H1 (cell line): ENCODE measurements around the gene ADCY1. TPM values are rescaled to one million over a fixed set of nuclear protein-coding genes. Genes with fewer than 3 reads are reported as not detected.
A peak's percentile ranks its signal among the peaks of the same experiment; 100 is the strongest.

Source experiments
- CTCF ChIA-PET: fragments of 300-600 bp; sonication (Branson Sonifier 250); formaldehyde crosslinking; loops from one replicate; lab custom pipeline; 2021; ENCODE audit not compliant: partially characterized antibody; lab: Charles Lee
- POLR2A ChIA-PET: fragments of 300-600 bp; sonication (Branson Sonifier 250); formaldehyde crosslinking; loops from one replicate; lab custom pipeline; 2021; ENCODE audit warnings: inconsistent platforms; ENCODE audit not compliant: partially characterized antibody; lab: Charles Lee
- DNase-seq, 2 experiments: peaks; one replicate each; pipeline versions ENCODE4 v3.0.0 to v3.0.0-alpha.2; 2010 to 2022; ENCODE audit warnings: low spot score in 2 of 2, low read depth in 1 of 2, mixed read lengths in 1 of 2
- FAIRE-seq: peaks from 2 replicates; lab custom pipeline; 2011; peaks lifted over from hg19 to GRCh38; lab: Jason Lieb, UNC
- H2AFZ ChIP-seq: 2 replicates; pipeline ENCODE4 v1.8.1; 2012; ENCODE audit warnings: low read length, inconsistent platforms
- H2AK5ac ChIP-seq: 2 replicates; pipeline ENCODE4 v1.6.1; 2013; ENCODE audit warnings: low read depth, low read length
- H2BK120ac ChIP-seq: replicated peaks from 2 replicates; pipeline ENCODE3; 2013; ENCODE audit warnings: low read depth, low read length, inconsistent platforms
- H2BK12ac ChIP-seq: 2 replicates; pipeline ENCODE4 v1.6.1; 2013; ENCODE audit warnings: low read depth, low read length
- H2BK15ac ChIP-seq: 2 replicates; pipeline ENCODE4 v1.6.1; 2013; ENCODE audit warnings: low read length
- H2BK20ac ChIP-seq: 2 replicates; pipeline ENCODE4 v1.6.1; 2013; ENCODE audit warnings: low read length
- H2BK5ac ChIP-seq: 2 replicates; pipeline ENCODE4 v1.6.1; 2013; ENCODE audit warnings: low read depth, low read length
- H3K14ac ChIP-seq: 2 replicates; pipeline ENCODE4 v1.6.1; 2013; ENCODE audit warnings: inconsistent platforms; ENCODE audit not compliant: insufficient read length
- H3K18ac ChIP-seq: 2 replicates; pipeline ENCODE4 v1.6.1; 2013; ENCODE audit warnings: low read length; ENCODE audit errors: extremely low read depth
- H3K23ac ChIP-seq: 2 replicates; pipeline ENCODE4 v1.6.1; 2013; ENCODE audit warnings: inconsistent platforms; ENCODE audit not compliant: insufficient read length
- H3K23me2 ChIP-seq: 2 replicates; pipeline ENCODE4 v1.6.1; 2013; ENCODE audit warnings: low read depth, low read length
- H3K27ac ChIP-seq: 2 replicates; pipeline ENCODE4 v1.6.1; 2011; ENCODE audit warnings: low read depth, low read length, inconsistent platforms
- H3K27me3 ChIP-seq, 4 experiments: replicated peaks in 1 of 4; 1 replicate in 1 of 4; 2 replicates in 3 of 4; pipeline versions ENCODE4 v1.6.1 to v1.8.1; 2011 to 2013; ENCODE audit warnings: low read length in 3 of 4, mild to moderate bottlenecking in 3 of 4, inconsistent platforms in 2 of 4, mixed read lengths in 2 of 4, moderate library complexity in 1 of 4; ENCODE audit not compliant: control insufficient read depth in 3 of 4, insufficient read depth in 3 of 4; ENCODE audit errors: extremely low read depth in 1 of 4
- H3K36me3 ChIP-seq, 4 experiments: 2 replicates each; pipeline versions ENCODE4 v1.6.1 to v1.8.1; 2011 to 2013; ENCODE audit warnings: mild to moderate bottlenecking in 4 of 4, low read length in 3 of 4, moderate library complexity in 2 of 4, control low read depth in 1 of 4, inconsistent platforms in 1 of 4; ENCODE audit not compliant: insufficient read depth in 4 of 4, control insufficient read depth in 2 of 4
- H3K4ac ChIP-seq: replicated peaks from 2 replicates; pipeline ENCODE3; 2013; ENCODE audit warnings: low read length, low read depth, mixed read lengths, inconsistent platforms; ENCODE audit not compliant: insufficient read length
- H3K4me1 ChIP-seq, 4 experiments: replicated peaks in 1 of 4; 1 replicate in 1 of 4; 2 replicates in 3 of 4; pipeline versions ENCODE4 v1.6.1 to v1.8.1; 2011 to 2013; ENCODE audit warnings: low read length in 3 of 4, inconsistent platforms in 2 of 4, mixed read lengths in 1 of 4; ENCODE audit not compliant: insufficient read depth in 4 of 4, control insufficient read depth in 3 of 4
- H3K4me2 ChIP-seq, 2 experiments: 2 replicates each; pipeline versions ENCODE4 v1.6.1 to v1.8.1; 2011 to 2013; ENCODE audit warnings: low read depth in 2 of 2, low read length in 2 of 2, control low read depth in 1 of 2, inconsistent platforms in 1 of 2, mild to moderate bottlenecking in 1 of 2; ENCODE audit not compliant: insufficient read depth in 1 of 2
- H3K4me3 ChIP-seq, 4 experiments: fragments of 200-600, 300-600 bp in 1 of 4; sonication (generic), shearing (Covaris generic), sonication (Bioruptor Twin) in 1 of 4; 2 replicates each; pipeline versions ENCODE4 v1.5.1 to v1.8.1; 2011 to 2016; ENCODE audit warnings: low read length in 4 of 4, low read depth in 3 of 4, control low read depth in 2 of 4, inconsistent platforms in 2 of 4, mild to moderate bottlenecking in 2 of 4, mixed read lengths in 1 of 4, moderate library complexity in 1 of 4; ENCODE audit not compliant: insufficient read depth in 2 of 4; ENCODE audit errors: extremely low read depth in 1 of 4
- H3K56ac ChIP-seq: replicated peaks from 2 replicates; pipeline ENCODE3; 2013; ENCODE audit warnings: low read depth, mild to moderate bottlenecking, mixed read lengths, low read length, inconsistent platforms; ENCODE audit not compliant: insufficient read length
- H3K79me1 ChIP-seq: 2 replicates; pipeline ENCODE4 v1.6.1; 2013; ENCODE audit warnings: low read depth, low read length, control low read depth
- H3K79me2 ChIP-seq, 2 experiments: 2 replicates each; pipeline versions ENCODE4 v1.6.1 to v1.8.1; 2012 to 2013; ENCODE audit warnings: low read length in 2 of 2, mild to moderate bottlenecking in 2 of 2, inconsistent platforms in 1 of 2; ENCODE audit not compliant: insufficient read depth in 2 of 2, control insufficient read depth in 1 of 2
- H3K9ac ChIP-seq, 4 experiments: replicated peaks in 1 of 4; 1 replicate in 1 of 4; 2 replicates in 3 of 4; pipeline versions ENCODE4 v1.6.1 to v1.8.1; 2011 to 2013; ENCODE audit warnings: low read depth in 3 of 4, low read length in 3 of 4, control low read depth in 2 of 4, mild to moderate bottlenecking in 2 of 4, moderate library complexity in 2 of 4, inconsistent platforms in 1 of 4; ENCODE audit errors: extremely low read depth in 1 of 4
- H3K9me3 ChIP-seq, 2 experiments: 2 replicates each; pipeline versions ENCODE4 v1.6.1 to v1.8.1; 2012 to 2013; ENCODE audit warnings: mild to moderate bottlenecking in 2 of 2, moderate library complexity in 2 of 2, control low read depth in 1 of 2, inconsistent platforms in 1 of 2, low read depth in 1 of 2, low read length in 1 of 2, mixed read lengths in 1 of 2; ENCODE audit not compliant: insufficient read depth in 2 of 2
- H4K20me1 ChIP-seq, 2 experiments: replicated peaks in 1 of 2; 2 replicates each; pipeline versions ENCODE3 to v1.8.1; 2011 to 2013; ENCODE audit warnings: inconsistent platforms in 2 of 2, low read length in 2 of 2, mild to moderate bottlenecking in 1 of 2; ENCODE audit not compliant: insufficient read depth in 2 of 2, control insufficient read depth in 1 of 2
- H4K5ac ChIP-seq: 2 replicates; pipeline ENCODE4 v1.6.1; 2013; ENCODE audit warnings: low read length, low read depth, mixed read lengths, inconsistent platforms; ENCODE audit not compliant: insufficient read length
- H4K8ac ChIP-seq: 2 replicates; pipeline ENCODE4 v1.8.0; 2013; ENCODE audit warnings: mild to moderate bottlenecking, moderate library complexity, low read length, inconsistent platforms; ENCODE audit not compliant: insufficient read depth; ENCODE audit errors: extremely low read depth
- H4K91ac ChIP-seq: replicated peaks from 2 replicates; pipeline ENCODE3; 2013; ENCODE audit warnings: low read length, mixed read lengths, inconsistent platforms; ENCODE audit not compliant: insufficient read length
- BACH1 ChIP-seq: IDR thresholded peaks from 2 replicates; pipeline ENCODE4 v1.6.1; 2012; ENCODE audit warnings: low read length, improper control_type of control experiment
- CEBPB ChIP-seq: IDR thresholded peaks from 2 replicates; pipeline ENCODE4 v1.6.1; 2012; ENCODE audit warnings: low read depth, low read length
- CHD1 ChIP-seq: IDR thresholded peaks from 2 replicates; pipeline ENCODE4 v1.6.1; 2012; ENCODE audit warnings: low read depth, low read length, improper control_type of control experiment
- CTBP2 ChIP-seq: IDR thresholded peaks from 2 replicates; pipeline ENCODE4 v1.7.0; 2011; ENCODE audit warnings: borderline replicate concordance, mild to moderate bottlenecking, moderate library complexity, mixed read lengths, low read length; ENCODE audit not compliant: insufficient read depth, insufficient read length
- TCF12 ChIP-seq: IDR thresholded peaks from 2 replicates; pipeline ENCODE4 v1.6.1; 2011; ENCODE audit warnings: low read depth, mild to moderate bottlenecking, low read length
- WGBS, 2 experiments: shearing (Covaris generic) in 1 of 2; methylation state at CpG; one replicate each; pipeline versions ENCODE4 v1.1.6 to v1.1.7; 2013 to 2015; ENCODE audit warnings: low lambda C conversion rate in 2 of 2, mixed read lengths in 2 of 2, inconsistent platforms in 1 of 2, low coverage in 1 of 2, missing lambda C conversion rate in 1 of 2; ENCODE audit not compliant: insufficient replicate concordance in 2 of 2, insufficient coverage in 1 of 2, insufficient read length in 1 of 2; ENCODE audit errors: extremely low coverage in 1 of 2, missing lambda C conversion rate in 1 of 2; 5-methylcytosine and 5-hydroxymethylcytosine counted together
- polyA plus RNA-seq, 7 experiments: library from polyadenylated mRNA; depleted of rRNA in 3 of 7; stranded (reverse) in 5 of 7; unstranded in 2 of 7; fragments of >200 nt in 5 of 7; fragments of 200-250 nt in 2 of 7; gene quantifications; 1 replicate in 5 of 7; 2 replicates in 1 of 7; 4 replicates in 1 of 7; pipeline versions ENCODE4 v1.2.1 to v1.2.3, GENCODE V29; 2011 to 2013; ENCODE audit warnings: missing spikeins in 2 of 7, mixed read lengths in 2 of 7
- total RNA-seq: library from RNA; stranded (reverse); fragmentation: NEBNext Ultra II Directional; extraction: Animal tissue kit (Norgen Biotek cat#: 25700); gene quantifications from 2 replicates; pipeline ENCODE4 v1.2.1, GENCODE V29; 2021

Gene ADCY1
- total and polyA plus RNA-seq, 2 of the 8 experiments (the other 6 are each of a cell fraction or from before 2014, with no cell fraction given) = 7.9 to 26.9 TPM

- Histone ChIP-seq H3K27me3 (no peaks in the 10 kb centered on the region), H3K4me2 (no peak overlapping the region), H3K36me3 (no peaks in the 10 kb centered on the region; a peak in 1 of 8 replicates), H3K4me1 (no peaks in the 10 kb centered on the region; a peak in 1 of 7 replicates), H3K56ac (no peak overlapping the region), H2AFZ (no peak overlapping the region), H3K9me3 (no peaks in the 10 kb centered on the region), H3K23me2 (no peaks in the 10 kb centered on the region), H3K4me3 (no peak overlapping the region), H3K9ac (no peak overlapping the region), H2BK20ac (no peak overlapping the region), H2BK12ac (no peak overlapping the region), H4K20me1 (no peaks in the 10 kb centered on the region), H2BK15ac (no peak overlapping the region), H4K91ac (no peak overlapping the region), H3K4ac (no peak overlapping the region), H2BK5ac (no peak overlapping the region), H3K23ac (no peak overlapping the region), H4K5ac (no peak overlapping the region), H2AK5ac (no peak overlapping the region), H3K27ac (no peak overlapping the region), H4K8ac (no peak overlapping the region), H3K79me2 (no peaks in the 10 kb centered on the region), H3K14ac (no peak overlapping the region), H3K79me1 (peaks cover 6% of the 10 kb centered on the region; the same call in 1 of the 2 replicates), H3K18ac (no peak overlapping the region), H2BK120ac (no peak overlapping the region)
- no peak for TF ChIP-seq CTBP2
- TF ChIP-seq BACH1 = no peak
- TF ChIP-seq CHD1 = no peak
- TF ChIP-seq CEBPB = no peak
- no peak for TF ChIP-seq TCF12
- peak in 1 of 2 experiments; percentile 39 for DNase-seq
- no peak for FAIRE-seq
- POLR2A ChIA-PET = no interaction called here
- 90% methylated on average over 6 of the region's 6 CpGs; no CpG with 5 or more reads in 1 of the 2 experiments for WGBS, 2 experiments
- CTCF ChIA-PET = interaction anchor here (1.1 to 4.8 kb wide), 8 partner anchors 12 to 396 kb away, joined by 3 to 28 read pairs (median 4); no protein-coding TSS in a partner anchor
These were observed 72.1 kb downstream of the ADCY1 start for GRCh38 chr7:45646207-45646821.
